Measurements from ENCODE around the gene ATG2A. TPM values are rescaled to one million over a fixed set of nuclear protein-coding genes. Genes with fewer than 3 reads are reported as not detected.

The ATG2A gene
- total and polyA plus RNA-seq, 2 of the 8 experiments (the other 6 are each of a cell fraction or from before 2014, with no cell fraction given): 12.1 to 22.1 TPM

DNA sequence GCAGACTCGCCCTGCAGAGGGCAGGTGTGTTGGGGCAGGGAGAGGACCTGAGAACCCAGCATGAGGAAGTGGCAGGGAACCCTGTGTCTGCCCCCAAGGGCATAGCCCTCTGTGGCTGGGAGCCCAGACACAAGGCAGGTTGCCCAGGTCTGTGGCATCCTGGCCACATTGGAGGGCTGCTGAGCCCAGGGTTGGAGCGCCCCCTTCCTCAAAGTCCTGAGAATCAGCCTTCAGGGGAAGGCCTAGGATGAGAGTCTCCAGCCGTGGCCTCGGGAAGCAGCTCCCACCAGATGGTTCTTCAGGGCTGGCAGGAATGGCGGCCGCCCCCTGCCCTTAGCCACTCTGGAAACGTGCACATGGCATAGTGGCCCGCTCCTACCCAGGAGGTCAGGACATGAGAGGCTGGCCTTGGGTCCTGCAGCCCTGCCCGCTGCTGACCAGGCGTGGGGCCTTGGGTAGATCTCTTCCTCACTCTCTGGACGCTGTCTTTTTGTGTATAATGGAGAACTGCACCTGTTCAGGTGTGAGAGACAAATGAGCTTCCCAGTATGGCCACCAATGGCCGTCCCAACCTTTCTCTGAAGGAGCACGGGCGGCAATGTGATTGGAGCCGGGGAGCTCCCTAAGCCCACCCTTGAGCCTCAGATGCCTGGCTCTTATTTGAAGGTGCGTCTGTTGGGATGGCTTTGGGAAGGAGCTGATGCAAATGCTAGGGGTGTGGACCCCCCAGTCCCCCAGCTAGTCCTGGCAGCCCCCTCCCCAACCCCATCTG lies 68.0 kb downstream of the ATG2A start:
- no peaks in the 10 kb centered on the region for H3K9me3 ChIP-seq (ENCODE audit: insufficient read depth in 2 of 2, low read depth in 1 of 2, low read length in 1 of 2)
- H2AK5ac ChIP-seq (ENCODE audit: low read depth, low read length): peak overlapping the region; percentile 6; the same call in 1 of the 2 replicates
- POLR2A ChIA-PET (ENCODE audit: partially characterized antibody): interaction anchor here (0.6 to 25.7 kb wide), 10 partner anchors 15 to 633 kb away, joined by 3 to 408 read pairs (median 4); partner anchors contain the start of genes ARL2, BATF2 and EHD1
- H3K4ac ChIP-seq (replicated peaks; ENCODE audit: insufficient read length, low read depth, low read length): peak overlapping the region; percentile 88
- peak overlapping the region; percentile 68; the same call in 1 of the 2 replicates for H2BK12ac ChIP-seq (ENCODE audit: low read depth, low read length)
- no peak overlapping the region for H3K14ac ChIP-seq (ENCODE audit: insufficient read length)
- no peaks in the 10 kb centered on the region; the same call in 1 of the 2 replicates for H3K79me1 ChIP-seq (ENCODE audit: low read depth, low read length)
- H2BK20ac ChIP-seq (ENCODE audit: low read length): no peak overlapping the region
- WGBS, 2 experiments (ENCODE audit: extremely low coverage in 1 of 2, insufficient coverage in 1 of 2, insufficient read length in 1 of 2, insufficient replicate concordance in 2 of 2, low coverage in 1 of 2, low lambda C conversion rate in 2 of 2, missing lambda C conversion rate in 1 of 2): 65% methylated on average over 16 of the region's 16 CpGs; no CpG with 5 or more reads in 1 of the 2 experiments
- peak overlapping the region; percentile 75 for H2BK5ac ChIP-seq (ENCODE audit: low read depth, low read length)
- H3K23ac ChIP-seq (ENCODE audit: insufficient read length): no peak overlapping the region
- H3K27ac ChIP-seq (ENCODE audit: low read depth, low read length): no peak overlapping the region
- FAIRE-seq (no peak), DNase-seq (ENCODE audit: low read depth in 1 of 2, low spot score in 2 of 2) (peak in 1 of 2 experiments; percentile 75)
- no peak overlapping the region for H2BK120ac ChIP-seq (replicated peaks; ENCODE audit: low read depth, low read length)
- peaks cover 1% of the 10 kb centered on the region for H3K23me2 ChIP-seq (ENCODE audit: low read depth, low read length)
- no peak overlapping the region for H3K4me2 ChIP-seq (ENCODE audit: insufficient read depth in 1 of 2, low read depth in 2 of 2, low read length in 2 of 2)
- H2BK15ac ChIP-seq (ENCODE audit: low read length): peak overlapping the region; percentile 81; the same call in 1 of the 2 replicates
- no peaks in the 10 kb centered on the region for H3K36me3 ChIP-seq (ENCODE audit: control insufficient read depth in 2 of 4, insufficient read depth in 4 of 4, low read length in 3 of 4)
- H3K9ac ChIP-seq (replicated peaks in 1 of 4; ENCODE audit: extremely low read depth in 1 of 4, low read depth in 3 of 4, low read length in 3 of 4): no peak overlapping the region
- no peak overlapping the region for H4K5ac ChIP-seq (ENCODE audit: insufficient read length, low read depth, low read length)
- peaks cover 0 to 2% of the 10 kb centered on the region in 2 experiments for H4K20me1 ChIP-seq (replicated peaks in 1 of 2; ENCODE audit: control insufficient read depth in 1 of 2, insufficient read depth in 2 of 2, low read length in 2 of 2)
- peak overlapping the region; percentile 78 for H3K18ac ChIP-seq (ENCODE audit: extremely low read depth, low read length)
- CTCF ChIA-PET (ENCODE audit: partially characterized antibody): interaction anchor here (0.7 to 32.3 kb wide), 51 partner anchors 10 to 1433 kb away, joined by 3 to 1058 read pairs (median 5); partner anchors contain the start of genes ARL2, ATG2A, BATF2 and CDC42EP2
- no peak overlapping the region; the same call in 1 of the 2 replicates for H2AFZ ChIP-seq (ENCODE audit: low read length)
- H4K91ac ChIP-seq (replicated peaks; ENCODE audit: insufficient read length, low read length): no peak overlapping the region
- peaks cover 0 to under 1% of the 10 kb centered on the region in 2 experiments; a peak in 1 of 4 replicates for H3K79me2 ChIP-seq (ENCODE audit: control insufficient read depth in 1 of 2, insufficient read depth in 2 of 2, low read length in 2 of 2)
- H3K4me1 ChIP-seq (replicated peaks in 1 of 4; ENCODE audit: control insufficient read depth in 3 of 4, insufficient read depth in 4 of 4, low read length in 3 of 4): peaks cover 0 to 19% (median 5%) of the 10 kb centered on the region in 4 experiments; a peak in 6 of 7 replicates
- H3K27me3 ChIP-seq (replicated peaks in 1 of 4; ENCODE audit: control insufficient read depth in 3 of 4, extremely low read depth in 1 of 4, insufficient read depth in 3 of 4, low read length in 3 of 4): no peaks in the 10 kb centered on the region
- no peak overlapping the region for H3K56ac ChIP-seq (replicated peaks; ENCODE audit: insufficient read length, low read depth, low read length)
- H4K8ac ChIP-seq (ENCODE audit: extremely low read depth, insufficient read depth, low read length): peak overlapping the region; percentile 62
- no peak overlapping the region for H3K4me3 ChIP-seq (ENCODE audit: extremely low read depth in 1 of 4, insufficient read depth in 2 of 4, low read depth in 3 of 4, low read length in 4 of 4)
- TF ChIP-seq FOSL1 (IDR thresholded peaks at IDR 0.05; ENCODE audit: insufficient read depth, low read depth, low read length) (no peak), RXRA (IDR thresholded peaks at IDR 0.05; ENCODE audit: insufficient read depth, low read depth, low read length) (no peak), TCF12 (IDR thresholded peaks at IDR 0.05; ENCODE audit: low read depth, low read length) (no peak), HDAC6 (IDR thresholded peaks at IDR 0.05; ENCODE audit: low read depth, low read length) (no peak), PHF8 (conservative IDR thresholded peaks at IDR 0.05; ENCODE audit: low read depth, low read length) (0 out of 2 replicates have a peak, but pooled peaks have one; percentile 15), POLR2A (IDR thresholded peaks at IDR 0.05; ENCODE audit: control extremely low read depth in 1 of 2, low read depth in 2 of 2, low read length in 2 of 2) (no peak), MAX (IDR thresholded peaks at IDR 0.05) (peak; percentile 25), RAD21 (IDR thresholded peaks at IDR 0.05 in 1 of 2, conservative IDR thresholded peaks at IDR 0.05 in 1 of 2; ENCODE audit: low read depth in 2 of 2, low read length in 2 of 2) (peak; percentile 49 to 69), SRF (IDR thresholded peaks at IDR 0.05; ENCODE audit: low read depth, low read length) (no peak)
